Fibroblast of pulmonary artery (primary cell): ENCODE data around the gene HOXC11.

Experiments
- DNase-seq: peaks from one replicate; pipeline ENCODE4 v3.0.0-alpha.2; 2010; ENCODE audit warnings: low read depth
- H3K4me3 ChIP-seq: replicated peaks from 2 replicates; pipeline ENCODE4 v1.5.1; 2011; ENCODE audit warnings: low read depth, mild to moderate bottlenecking, control low read depth, low read length, moderate library complexity
- CTCF ChIP-seq: IDR thresholded peaks from 2 replicates; pipeline ENCODE4 v1.5.1; 2011; ENCODE audit warnings: mild to moderate bottlenecking, control low read depth, low read length, inconsistent platforms; ENCODE audit errors: missing control alignments

The HOXC11 gene

DNA sequence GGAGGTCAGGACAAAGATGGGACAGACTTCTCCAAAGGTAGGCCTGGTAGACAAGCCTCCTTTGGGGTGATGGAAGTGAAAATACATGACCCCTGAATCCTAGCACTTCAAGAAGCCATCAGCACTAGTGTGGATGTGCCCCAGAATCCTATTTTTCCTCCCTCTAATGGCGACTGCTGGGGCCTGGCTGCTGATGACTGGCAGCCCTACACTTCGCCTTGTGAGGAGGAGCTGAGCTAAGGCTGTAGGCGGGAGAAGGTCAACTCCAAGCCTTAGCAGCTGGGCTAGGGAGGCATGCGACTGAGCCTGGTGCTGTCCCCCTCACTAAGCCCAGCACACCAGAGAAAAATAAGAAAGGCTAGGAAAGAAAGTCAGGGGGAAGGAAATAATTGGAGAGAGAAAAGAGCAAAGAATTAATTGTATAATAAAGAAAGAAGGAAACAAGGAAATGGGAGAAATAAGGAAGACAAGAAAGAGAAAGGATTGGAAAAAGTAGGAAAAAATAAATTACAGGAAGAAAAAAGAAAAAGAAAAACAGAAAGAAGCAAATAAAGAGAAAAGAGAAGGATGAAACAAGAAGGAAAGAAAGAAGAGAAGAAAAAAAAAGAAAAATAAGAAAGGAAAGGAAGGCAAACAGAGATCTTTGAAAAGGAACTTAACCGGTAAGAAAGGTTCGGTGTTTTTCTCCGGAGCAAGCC, 7.3 kb downstream of the HOXC11 start:
- H3K4me3 ChIP-seq: no peak overlapping the region
- no peak for DNase-seq
- no peak for TF ChIP-seq CTCF

DNA sequence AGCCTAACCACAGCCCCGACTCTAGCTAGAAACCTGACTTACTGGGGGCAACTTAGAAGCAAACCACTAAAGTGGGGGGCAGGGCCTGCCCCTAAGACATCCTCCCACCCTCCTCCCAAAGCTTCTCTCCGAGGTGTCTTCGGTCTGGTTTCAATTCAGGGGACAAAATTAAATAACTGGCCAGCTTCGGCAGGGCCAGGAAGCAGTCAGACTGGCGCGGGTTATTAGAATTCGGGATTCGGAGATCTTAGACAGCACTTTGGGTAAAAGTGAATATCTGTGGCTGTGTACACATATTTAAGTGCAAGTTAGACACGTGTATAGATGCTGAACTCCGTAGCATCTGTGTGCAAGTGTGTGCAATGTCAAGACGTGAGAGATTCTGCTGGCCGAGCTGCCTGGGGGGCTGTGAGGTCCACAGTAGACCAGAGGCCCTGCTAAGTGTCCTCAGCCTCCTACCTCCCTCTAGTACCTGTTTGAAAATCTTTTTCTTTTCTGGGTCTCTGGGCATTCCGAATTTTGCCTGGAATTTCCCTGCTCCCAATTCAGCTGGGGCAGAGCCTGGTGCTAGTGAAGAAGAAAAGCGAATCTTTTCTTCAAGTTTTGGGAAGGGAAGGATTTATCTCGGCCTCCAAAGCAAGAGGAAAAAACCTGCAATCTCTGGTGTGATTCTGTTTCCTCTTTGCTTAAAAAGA, 8.0 kb downstream of the HOXC11 start:
- DNase-seq: no peak
- no peak for TF ChIP-seq CTCF
- H3K4me3 ChIP-seq: no peak overlapping the region

GRCh38 chr12:53981634-53982565, 9.0 kb downstream of the HOXC11 start:
- H3K4me3 ChIP-seq: no peak overlapping the region
- no peak for DNase-seq

GRCh38 chr12:53982648-53983567, 10.0 kb downstream of the HOXC11 start:
- H3K4me3 ChIP-seq: no peak overlapping the region
- no peak for DNase-seq
- no peak for TF ChIP-seq CTCF

More at GRCh38 chr12:53981634-53982565, 9.0 kb downstream of the HOXC11 start:
- TF ChIP-seq CTCF: no peak

GRCh38 chr12:53983568-53983949, 10.6 kb downstream of the HOXC11 start:
- H3K4me3 ChIP-seq: no peak overlapping the region
- DNase-seq: no peak
- TF ChIP-seq CTCF: no peak

DNA sequence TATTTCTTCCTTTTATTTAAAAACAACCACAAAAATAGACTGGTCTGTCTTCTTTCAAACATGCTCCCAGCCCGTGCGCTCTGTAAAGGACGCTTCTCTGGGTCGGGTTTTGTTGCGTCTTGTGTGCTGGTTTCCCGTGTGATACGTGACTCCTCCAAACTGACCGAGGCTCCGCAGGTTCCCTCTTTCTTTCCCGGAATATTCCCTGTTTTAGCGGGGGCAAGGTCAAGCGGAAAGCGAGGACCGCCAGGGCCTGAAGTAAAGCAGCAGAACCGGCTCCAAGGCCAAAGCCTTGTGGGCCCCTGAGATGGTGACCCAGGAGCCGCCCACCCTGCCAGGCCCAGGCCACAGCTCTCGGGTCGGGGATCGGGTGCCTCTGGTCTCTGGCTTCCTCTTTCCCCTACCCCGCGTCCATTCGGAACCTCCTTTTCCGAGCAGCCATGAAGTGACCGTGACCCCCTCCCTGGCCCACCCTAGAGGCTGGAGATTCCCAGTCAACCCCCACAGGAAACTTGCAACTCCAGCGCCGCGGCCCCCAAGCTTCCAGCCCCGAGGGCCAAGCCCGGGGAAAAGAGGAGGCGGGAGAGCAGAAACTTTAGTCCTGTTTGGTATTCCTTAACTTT, 11.1 kb downstream of the HOXC11 start:
- no peak for TF ChIP-seq CTCF
- DNase-seq: no peak
- no peak overlapping the region for H3K4me3 ChIP-seq
